Osteoblast (primary cell): ENCODE data around the gene FGF5. TPM values are rescaled to one million over a fixed set of nuclear protein-coding genes. Genes with fewer than 3 reads are reported as not detected.

ENCODE experiments used
- DNase-seq: peaks from one replicate; pipeline ENCODE4 v3.0.0; 2011; ENCODE audit warnings: low spot score, mixed read lengths; ENCODE audit not compliant: insufficient read length; ENCODE audit errors: missing footprints
- H2AFZ ChIP-seq: 2 replicates; pipeline ENCODE4 v1.6.0; 2011; ENCODE audit warnings: mild to moderate bottlenecking, low read length
- H3K27ac ChIP-seq: 2 replicates; pipeline ENCODE4 v1.5.1; 2011; ENCODE audit warnings: mild to moderate bottlenecking, low read depth, low read length, moderate library complexity
- H3K27me3 ChIP-seq: 2 replicates; pipeline ENCODE4 v1.6.0; 2012; ENCODE audit warnings: mild to moderate bottlenecking, control low read depth, inconsistent platforms, low read length, moderate library complexity; ENCODE audit not compliant: insufficient read depth
- H3K36me3 ChIP-seq: 2 replicates; pipeline ENCODE4 v1.5.1; 2011; ENCODE audit warnings: mild to moderate bottlenecking, low read length, control low read depth, moderate library complexity; ENCODE audit not compliant: insufficient read depth
- H3K4me1 ChIP-seq: 2 replicates; pipeline ENCODE4 v1.5.1; 2011; ENCODE audit warnings: mild to moderate bottlenecking, low read length, control low read depth, moderate library complexity; ENCODE audit not compliant: insufficient read depth
- H3K4me2 ChIP-seq: 2 replicates; pipeline ENCODE4 v1.6.0; 2011; ENCODE audit warnings: mild to moderate bottlenecking, low read length; ENCODE audit not compliant: insufficient read depth
- H3K4me3 ChIP-seq: fragments of 200-600 bp; sonication (generic); 3 replicates; pipeline ENCODE4 v1.5.1; 2012; ENCODE audit warnings: mild to moderate bottlenecking, low read length, inconsistent platforms; ENCODE audit not compliant: insufficient read depth
- H3K79me2 ChIP-seq: 2 replicates; pipeline ENCODE4 v1.6.0; 2012; ENCODE audit warnings: mild to moderate bottlenecking, low read length, control low read depth, inconsistent platforms; ENCODE audit not compliant: insufficient read depth
- H3K9me3 ChIP-seq: 2 replicates; pipeline ENCODE4 v1.5.1; 2011; ENCODE audit warnings: low read depth, low read length, control low read depth
- H4K20me1 ChIP-seq: 2 replicates; pipeline ENCODE4 v1.6.0; 2012; ENCODE audit warnings: mild to moderate bottlenecking, low read length, control low read depth; ENCODE audit not compliant: insufficient read depth
- total RNA-seq: library from RNA; depleted of rRNA; stranded (reverse); fragments of >200 nt; gene quantifications from 2 replicates; pipeline ENCODE4 v1.2.3, GENCODE V29; 2012
- TF ChIP-seq, protein P1 (sequence below): IDR thresholded peaks from 2 replicates; pipeline ENCODE4 v1.5.1; 2011; ENCODE audit warnings: mild to moderate bottlenecking, low read depth, low read length, moderate library complexity; ENCODE audit errors: extremely low read depth

FGF5 gene, protein sequence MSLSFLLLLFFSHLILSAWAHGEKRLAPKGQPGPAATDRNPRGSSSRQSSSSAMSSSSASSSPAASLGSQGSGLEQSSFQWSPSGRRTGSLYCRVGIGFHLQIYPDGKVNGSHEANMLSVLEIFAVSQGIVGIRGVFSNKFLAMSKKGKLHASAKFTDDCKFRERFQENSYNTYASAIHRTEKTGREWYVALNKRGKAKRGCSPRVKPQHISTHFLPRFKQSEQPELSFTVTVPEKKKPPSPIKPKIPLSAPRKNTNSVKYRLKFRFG
- 7.7 and 10.5 TPM in 2 replicates for total RNA-seq

DNA sequence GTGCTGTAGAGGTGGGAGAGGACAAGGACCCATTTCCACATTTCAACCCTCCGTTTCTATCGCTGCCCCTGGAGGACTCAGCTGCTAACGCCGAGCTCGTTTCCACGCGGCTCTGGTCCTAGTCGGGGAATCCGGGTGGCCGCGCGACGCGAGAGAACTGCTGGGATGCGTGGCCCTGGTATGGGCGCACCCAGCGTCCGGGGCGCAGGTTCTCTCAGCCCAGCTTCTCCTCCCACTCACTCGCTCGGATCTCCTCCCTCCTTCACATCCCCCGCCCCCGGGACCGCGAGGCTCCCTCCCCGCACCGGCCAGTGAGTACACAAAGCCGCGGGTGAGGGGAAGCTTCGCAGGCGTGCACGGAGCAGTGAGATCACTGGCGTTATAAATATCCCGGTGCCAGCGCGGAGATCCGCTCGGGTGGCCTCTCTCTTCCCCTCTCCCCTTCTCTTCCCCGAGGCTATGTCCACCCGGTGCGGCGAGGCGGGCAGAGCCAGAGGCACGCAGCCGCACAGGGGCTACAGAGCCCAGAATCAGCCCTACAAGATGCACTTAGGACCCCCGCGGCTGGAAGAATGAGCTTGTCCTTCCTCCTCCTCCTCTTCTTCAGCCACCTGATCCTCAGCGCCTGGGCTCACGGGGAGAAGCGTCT lies at the start of gene FGF5:
Gene FGF5 (plus strand): TSS at position 412 of the 649 bp plus-strand sequence. CDS start 161 bp downstream, at position 573.
- H3K4me3 ChIP-seq: peak within 1 kb of the TSS; percentile 92
- DNase-seq: peak; percentile 97
- TF ChIP-seq, protein P1, sequence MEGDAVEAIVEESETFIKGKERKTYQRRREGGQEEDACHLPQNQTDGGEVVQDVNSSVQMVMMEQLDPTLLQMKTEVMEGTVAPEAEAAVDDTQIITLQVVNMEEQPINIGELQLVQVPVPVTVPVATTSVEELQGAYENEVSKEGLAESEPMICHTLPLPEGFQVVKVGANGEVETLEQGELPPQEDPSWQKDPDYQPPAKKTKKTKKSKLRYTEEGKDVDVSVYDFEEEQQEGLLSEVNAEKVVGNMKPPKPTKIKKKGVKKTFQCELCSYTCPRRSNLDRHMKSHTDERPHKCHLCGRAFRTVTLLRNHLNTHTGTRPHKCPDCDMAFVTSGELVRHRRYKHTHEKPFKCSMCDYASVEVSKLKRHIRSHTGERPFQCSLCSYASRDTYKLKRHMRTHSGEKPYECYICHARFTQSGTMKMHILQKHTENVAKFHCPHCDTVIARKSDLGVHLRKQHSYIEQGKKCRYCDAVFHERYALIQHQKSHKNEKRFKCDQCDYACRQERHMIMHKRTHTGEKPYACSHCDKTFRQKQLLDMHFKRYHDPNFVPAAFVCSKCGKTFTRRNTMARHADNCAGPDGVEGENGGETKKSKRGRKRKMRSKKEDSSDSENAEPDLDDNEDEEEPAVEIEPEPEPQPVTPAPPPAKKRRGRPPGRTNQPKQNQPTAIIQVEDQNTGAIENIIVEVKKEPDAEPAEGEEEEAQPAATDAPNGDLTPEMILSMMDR: no peak
- H3K27ac ChIP-seq: peak within 1 kb of the TSS; percentile 100
- peak within 1 kb of the TSS; percentile 100 for H3K4me2 ChIP-seq
- H3K36me3 ChIP-seq: peaks cover 30% of the 10 kb centered on the region
- peaks cover 79% of the 10 kb centered on the region for H3K79me2 ChIP-seq
- H3K9me3 ChIP-seq: no peaks in the 10 kb centered on the region
- H3K27me3 ChIP-seq: no peaks in the 10 kb centered on the region
- H4K20me1 ChIP-seq: peaks cover 43% of the 10 kb centered on the region
- H3K4me1 ChIP-seq: peaks cover 24% of the 10 kb centered on the region
- peak within 1 kb of the TSS; percentile 56 for H2AFZ ChIP-seq

DNA sequence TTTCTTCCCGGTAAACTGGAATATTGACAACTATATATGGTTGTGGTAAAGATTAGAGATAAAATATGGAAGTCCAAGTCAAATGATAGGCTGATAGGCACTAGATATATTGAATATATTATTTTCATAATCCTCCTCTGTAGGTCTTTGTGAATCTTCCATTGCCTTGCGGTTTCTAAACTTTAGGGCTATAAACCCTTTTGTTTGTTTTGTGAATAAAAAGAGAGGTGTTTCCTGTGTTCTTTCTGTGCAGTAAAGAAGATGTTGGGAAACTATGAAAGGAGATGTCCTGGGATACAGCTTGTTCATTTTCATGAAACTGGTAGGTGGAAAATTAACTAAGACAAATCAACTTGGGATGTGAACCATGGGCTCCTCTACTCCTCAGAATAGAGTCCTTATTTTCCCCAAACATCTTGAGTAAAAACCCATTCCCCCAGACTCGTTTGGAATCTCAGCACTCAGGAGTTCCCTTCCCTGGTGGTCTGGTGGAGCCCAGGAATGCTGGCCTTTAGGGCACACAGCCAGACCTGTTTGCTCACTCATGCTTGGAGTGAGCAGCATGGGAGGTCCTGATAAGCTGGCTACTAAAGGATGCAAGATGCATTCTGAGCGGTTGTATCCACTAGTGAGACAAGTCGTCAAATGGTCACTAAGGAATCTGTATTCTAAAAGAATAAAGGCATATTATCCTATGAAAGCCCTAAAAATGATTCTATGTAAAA lies 47.0 kb upstream of the FGF5 start:
- Histone ChIP-seq H3K4me2 (no peak overlapping the region), H3K36me3 (no peaks in the 10 kb centered on the region), H2AFZ (no peak overlapping the region), H3K27me3 (no peaks in the 10 kb centered on the region), H3K4me1 (peaks cover 13% of the 10 kb centered on the region), H3K27ac (no peak overlapping the region), H3K4me3 (no peak overlapping the region), H3K79me2 (peaks cover 13% of the 10 kb centered on the region), H4K20me1 (no peaks in the 10 kb centered on the region), H3K9me3 (no peaks in the 10 kb centered on the region)
- DNase-seq: no peak
- TF ChIP-seq, protein P1: no peak

DNA sequence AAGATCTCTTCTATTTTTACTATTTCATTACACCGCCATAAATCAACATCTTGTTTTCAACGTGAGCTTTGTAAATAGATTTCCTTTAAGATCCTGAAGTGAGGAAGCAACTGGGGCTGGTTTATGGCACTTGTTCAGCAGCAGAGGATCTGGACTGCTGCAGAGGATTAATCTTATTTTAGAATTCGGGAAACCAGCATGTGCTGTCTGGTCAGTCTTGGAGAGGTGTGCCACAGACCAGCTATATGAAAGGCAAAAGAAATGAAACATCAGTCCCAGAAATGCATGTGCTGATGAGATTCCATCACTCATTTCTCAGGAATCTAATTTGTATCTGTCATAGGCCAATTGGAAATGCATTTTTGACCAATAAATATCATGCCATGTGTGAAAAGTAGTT lies 45.8 kb upstream of the FGF5 start:
- Histone ChIP-seq H3K27me3 (no peaks in the 10 kb centered on the region), H3K27ac (no peak overlapping the region), H3K9me3 (no peaks in the 10 kb centered on the region), H3K4me2 (peak overlapping the region; percentile 11), H3K4me3 (no peak overlapping the region), H3K4me1 (peaks cover 22% of the 10 kb centered on the region), H3K79me2 (peaks cover 18% of the 10 kb centered on the region), H2AFZ (no peak overlapping the region), H3K36me3 (no peaks in the 10 kb centered on the region), H4K20me1 (no peaks in the 10 kb centered on the region)
- no peak for DNase-seq
- TF ChIP-seq, protein P1: no peak

DNA sequence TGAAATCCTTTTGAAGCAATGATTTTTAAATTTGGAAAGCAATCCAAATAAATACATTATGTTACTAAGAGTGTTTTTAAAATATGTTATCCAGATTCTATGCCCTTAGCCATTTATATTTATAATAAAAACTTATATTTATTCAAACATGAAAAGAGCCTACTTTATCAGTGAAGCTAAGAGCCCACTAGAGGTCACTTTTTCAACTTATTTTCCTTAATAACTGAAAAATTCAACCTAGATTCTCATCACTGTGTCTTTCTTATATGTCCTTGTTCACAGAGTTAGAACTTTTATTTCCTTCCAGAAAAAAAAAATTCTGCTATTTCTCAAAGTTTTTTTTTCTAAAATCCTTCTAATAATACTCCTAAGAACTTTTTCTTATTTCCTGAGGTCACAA lies 45.3 kb upstream of the FGF5 start:
- peaks cover 25% of the 10 kb centered on the region for H3K4me1 ChIP-seq
- TF ChIP-seq, protein P1: peak; percentile 58
- H3K27ac ChIP-seq: no peak overlapping the region
- no peak overlapping the region for H2AFZ ChIP-seq
- H3K4me3 ChIP-seq: no peak overlapping the region
- peaks cover 18% of the 10 kb centered on the region for H3K79me2 ChIP-seq
- H3K36me3 ChIP-seq: no peaks in the 10 kb centered on the region
- H4K20me1 ChIP-seq: no peaks in the 10 kb centered on the region
- peak overlapping the region; percentile 11 for H3K4me2 ChIP-seq
- no peaks in the 10 kb centered on the region for H3K27me3 ChIP-seq
- DNase-seq: no peak
- no peaks in the 10 kb centered on the region for H3K9me3 ChIP-seq
